ENCODE data around the gene OSGEP. TPM values are rescaled to one million over a fixed set of nuclear protein-coding genes. Genes with fewer than 3 reads are reported as not detected.

The OSGEP gene
- total and polyA plus RNA-seq, 2 of the 13 experiments (the other 11 are each of a cell fraction or from before 2014, with no cell fraction given): 39.7 to 41.1 TPM

DNA sequence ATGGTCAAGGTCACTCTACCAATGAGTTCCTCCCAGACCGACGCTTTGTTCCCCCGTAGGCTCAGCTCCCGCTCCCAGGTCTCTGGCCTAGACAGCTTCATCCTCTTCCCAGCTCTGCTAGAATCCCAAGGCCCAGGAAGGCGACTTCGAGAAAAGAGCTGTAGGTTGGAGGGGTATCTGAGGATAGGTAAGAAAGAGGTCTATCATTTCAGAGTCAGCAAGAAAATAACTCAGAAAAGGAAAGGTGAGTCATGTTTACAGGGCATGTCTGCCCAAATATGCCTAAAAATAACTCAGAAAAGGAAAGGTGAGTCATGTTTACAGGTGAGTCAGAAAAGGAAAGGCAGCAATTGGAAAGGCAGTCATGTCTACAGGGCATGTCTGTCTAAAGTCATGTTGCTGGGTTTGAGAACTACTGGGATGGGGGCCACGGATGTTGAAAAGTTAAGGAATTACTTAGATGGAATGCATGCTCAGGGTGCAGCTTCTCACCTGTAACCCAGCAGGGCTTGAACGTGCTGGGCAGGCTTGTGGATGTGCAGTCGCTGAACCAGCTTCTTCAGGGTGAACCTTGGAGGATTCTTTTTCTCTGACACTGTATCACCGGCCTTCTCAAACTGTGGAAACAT, 53.5 kb downstream of the OSGEP start:
- no peak for FAIRE-seq
- Histone ChIP-seq H3K27me3 (ENCODE audit: control insufficient read depth in 1 of 2, insufficient read depth in 2 of 2, low read length in 2 of 2) (no peaks in the 10 kb centered on the region), H3K79me2 (ENCODE audit: insufficient read depth, low read length) (no peaks in the 10 kb centered on the region), H2AFZ (ENCODE audit: low read length) (no peak overlapping the region), H3K4me1 (ENCODE audit: insufficient read depth, low read length) (no peaks in the 10 kb centered on the region; the same call in 1 of the 2 replicates), H3K27ac (ENCODE audit: extremely low read length, insufficient read depth, low read length) (no peak overlapping the region), H4K20me1 (ENCODE audit: insufficient read depth, low read length) (no peaks in the 10 kb centered on the region), H3K9ac (ENCODE audit: insufficient read depth, low read depth, low read length) (no peak overlapping the region), H3K4me2 (ENCODE audit: low read depth, low read length) (no peak overlapping the region), H3K9me3 (ENCODE audit: low read length) (no peaks in the 10 kb centered on the region), H3K36me3 (replicated peaks in 1 of 2; ENCODE audit: control insufficient read depth in 1 of 2, insufficient read depth in 2 of 2, low read length in 2 of 2) (peaks cover 3 to 11% of the 10 kb centered on the region in 2 experiments; a peak in 3 of 5 replicates), H3K4me3 (replicated peaks in 1 of 3; ENCODE audit: insufficient read depth in 1 of 3, low read depth in 2 of 3, low read length in 3 of 3) (no peak overlapping the region)
- no peak for ATAC-seq
- no TSS peak for BruUV-seq (replicated peaks)
- intact Hi-C loops (cut with micrococcal nuclease; ENCODE audit: unreplicated experiment): no loop called here
- 93% methylated on average over 10 of the region's 10 CpGs for WGBS (ENCODE audit: low lambda C conversion rate)
- in situ Hi-C loops (cut with HindIII; ENCODE audit: extremely low pct_ligation_motif_present, low pct_unique_long_range_greater_than_20kb): no loop called here
- DNase-seq (ENCODE audit: low spot score): peak; percentile 54
- no peak for TF ChIP-seq NFYB (CRISPR knock-in tag; IDR thresholded peaks at IDR 0.05)
- peak; percentile 92; the same call in 1 of the 2 replicates for TF ChIP-seq MEF2D (CRISPR knock-in tag; IDR thresholded peaks at IDR 0.05)
- TF ChIP-seq ZNF562 (CRISPR knock-in tag; IDR thresholded peaks at IDR 0.05; ENCODE audit: borderline replicate concordance): no peak
- peak; percentile 87 for TF ChIP-seq FOSL2 (CRISPR knock-in tag; IDR thresholded peaks at IDR 0.05)
- TF ChIP-seq MAFF (IDR thresholded peaks at IDR 0.05; ENCODE audit: low read depth, low read length): 0 out of 2 replicates have a peak, but pooled peaks have one; percentile 21
- TF ChIP-seq MAFK (conservative IDR thresholded peaks at IDR 0.05 in 1 of 2, IDR thresholded peaks at IDR 0.05 in 1 of 2; ENCODE audit: low read length in 2 of 2): peak in 1 of 2 experiments; percentile 10; a peak in 1 of 4 replicates
- peak in 1 of 2 experiments; percentile 40; a peak in 1 of 4 replicates for TF ChIP-seq EP300 (IDR thresholded peaks at IDR 0.05; ENCODE audit: low read depth in 2 of 2, low read length in 2 of 2)
- no peak for TF ChIP-seq EP300 (CRISPR knock-in tag; IDR thresholded peaks at IDR 0.05; ENCODE audit: borderline replicate concordance)
- TF ChIP-seq FOSL1 (CRISPR knock-in tag; IDR thresholded peaks at IDR 0.05; ENCODE audit: borderline replicate concordance): peak; percentile 56; the same call in 1 of the 2 replicates
- ChIA-PET POLR2A (interaction anchor here (1.0 to 1.9 kb wide), 3 partner anchors 12 to 58 kb away, joined by 3 to 10 read pairs (median 4); partner anchors contain the start of genes PARP2 and TEP1), CTCF (ENCODE audit: low intra/inter-chr PET ratio, low total read pairs) (no interaction called here)
